A673 (cell line): Measurements from ENCODE around the gene ZNF552. TPM values are rescaled to one million over a fixed set of nuclear protein-coding genes. Genes with fewer than 3 reads are reported as not detected.

Source experiments
- BruUV-seq: library from RNA; stranded (reverse); fragments of 400-500 nt; replicated peaks from 2 replicates; lab custom pipeline; 2021; lab: Mats Ljungman, UMichigan
- CTCF ChIA-PET: fragments of 300-600 bp; sonication (Branson Sonifier 250); formaldehyde crosslinking; loops from one replicate; lab custom pipeline; 2022; ENCODE audit warnings: antibody characterized with exemption; lab: Charles Lee
- POLR2A ChIA-PET: fragments of 300-600 bp; sonication (Branson Sonifier 250); formaldehyde crosslinking; loops from one replicate; lab custom pipeline; 2022; ENCODE audit warnings: antibody characterized with exemption; ENCODE audit not compliant: low non-redundant PET; lab: Charles Lee
- DNase-seq: peaks from one replicate; pipeline ENCODE4 v3.0.0-alpha.2; 2015; ENCODE audit warnings: low spot score
- H3K27ac ChIP-seq: fragments of 200-600 bp; sonication (generic); 2 replicates; pipeline ENCODE4 v1.5.1; 2016; ENCODE audit warnings: mixed run types, low read depth, mild to moderate bottlenecking, mixed read lengths, antibody characterized with exemption, low read length; ENCODE audit not compliant: poor library complexity, severe bottlenecking
- H3K27me3 ChIP-seq: fragments of 200-600 bp; sonication (generic); replicated peaks from 2 replicates; pipeline ENCODE4 v1.6.1; 2017; ENCODE audit warnings: mixed run types, low read depth, mild to moderate bottlenecking, mixed read lengths, antibody characterized with exemption, low read length; ENCODE audit not compliant: insufficient read depth, poor library complexity
- H3K36me3 ChIP-seq: fragments of 200-600 bp; sonication (generic); 2 replicates; pipeline ENCODE4 v1.6.1; 2016; ENCODE audit warnings: mixed run types, mild to moderate bottlenecking, mixed read lengths, antibody characterized with exemption, low read length; ENCODE audit not compliant: insufficient read depth, poor library complexity, severe bottlenecking
- H3K4me1 ChIP-seq: fragments of 200-600 bp; sonication (generic); 2 replicates; pipeline ENCODE4 v1.6.1; 2017; ENCODE audit warnings: mixed run types, mild to moderate bottlenecking, mixed read lengths, antibody characterized with exemption, low read length; ENCODE audit not compliant: insufficient read depth, poor library complexity, severe bottlenecking
- H3K4me3 ChIP-seq: fragments of 200-600 bp; sonication (generic); 2 replicates; pipeline ENCODE4 v1.5.1; 2016; ENCODE audit warnings: low read depth, mixed run types, mild to moderate bottlenecking, mixed read lengths, low read length; ENCODE audit not compliant: poor library complexity, severe bottlenecking
- H3K9me3 ChIP-seq: fragments of 200-600 bp; sonication (generic); 2 replicates; pipeline ENCODE4 v1.6.1; 2016; ENCODE audit warnings: mixed run types, low read depth, mild to moderate bottlenecking, mixed read lengths, antibody characterized with exemption, low read length; ENCODE audit not compliant: poor library complexity, severe bottlenecking
- CTCF ChIP-seq: fragments of 300-800, 200-600 bp; sonication (generic); conservative IDR thresholded peaks from 2 replicates; pipeline ENCODE4 v1.5.1; 2017; ENCODE audit warnings: low read depth, mild to moderate bottlenecking, antibody characterized with exemption, low read length, moderate library complexity, mixed read lengths
- EZH2 ChIP-seq: fragments of 200-600 bp; sonication (generic); IDR thresholded peaks from 2 replicates; pipeline ENCODE4 v1.6.1; 2017; ENCODE audit warnings: borderline replicate concordance, low read depth, mild to moderate bottlenecking, mixed read lengths, antibody characterized with exemption, low read length; ENCODE audit not compliant: poor library complexity, severe bottlenecking
- intact Hi-C: fragments of 100-400 bp; cut with micrococcal nuclease; formaldehyde crosslinking; loops from one replicate; pipeline ENCODE4 v1.10.0; 2022; ENCODE audit not compliant: unreplicated experiment
- total RNA-seq: library from RNA; stranded (reverse); gene quantifications from 2 replicates; pipeline ENCODE4 v1.2.3, GENCODE V29; 2021

Gene ZNF552
- total RNA-seq, 1 experiment from 2014 or later = 10.6 TPM

DNA sequence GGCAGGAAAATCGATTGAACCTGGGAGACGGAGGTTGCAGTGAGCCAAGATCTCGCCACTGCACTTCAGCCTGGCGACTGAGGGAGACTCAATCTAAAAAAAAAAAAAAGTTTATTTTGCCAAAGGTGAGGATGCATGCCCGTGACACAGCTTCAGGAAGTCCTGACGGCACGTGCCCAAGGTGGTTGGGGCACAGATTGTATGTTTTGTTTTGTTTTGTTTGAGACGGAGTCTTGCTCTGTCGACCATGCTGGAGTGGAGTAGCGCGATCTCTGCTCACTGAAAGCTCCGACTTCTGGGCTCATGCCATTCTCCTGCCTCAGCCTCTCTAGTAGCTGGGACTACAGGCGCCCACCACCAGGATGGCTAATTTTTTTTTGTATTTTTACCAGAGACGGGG lies 3.3 kb upstream of the ZNF552 start:
- intact Hi-C loops = no loop called here
- H3K9me3 ChIP-seq = no peaks in the 10 kb centered on the region
- ChIA-PET POLR2A (no interaction called here), CTCF (no interaction called here)
- no peak overlapping the region for H3K27ac ChIP-seq
- DNase-seq = no peak
- BruUV-seq = no TSS peak
- no peak overlapping the region for H3K4me3 ChIP-seq
- peaks cover 2% of the 10 kb centered on the region for H3K36me3 ChIP-seq
- TF ChIP-seq EZH2 (no peak), CTCF (no peak)
- H3K4me1 ChIP-seq = no peaks in the 10 kb centered on the region
- no peaks in the 10 kb centered on the region for H3K27me3 ChIP-seq

DNA sequence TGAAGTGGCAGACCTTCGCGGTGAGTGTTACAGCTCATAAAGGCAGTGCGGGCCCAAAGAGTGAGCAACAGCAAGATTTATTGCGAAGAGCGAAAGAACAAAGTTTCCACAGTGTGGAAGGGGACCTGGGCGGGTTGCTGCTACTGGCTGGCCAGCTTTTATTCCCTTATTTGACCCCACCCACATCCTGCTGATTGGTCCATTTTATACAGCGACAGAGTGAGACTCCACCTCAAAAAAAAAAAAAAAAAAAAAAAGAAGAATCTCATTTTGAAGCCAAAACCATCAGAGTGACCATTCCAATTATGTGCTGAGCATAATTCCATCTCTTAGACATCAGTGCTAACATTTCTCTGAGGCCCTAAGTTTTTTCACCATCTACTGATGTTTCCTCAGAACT lies 1.9 kb upstream of the ZNF552 start:
- peaks cover 6% of the 10 kb centered on the region for H3K36me3 ChIP-seq
- ChIA-PET CTCF (no interaction called here), POLR2A (no interaction called here)
- no peaks in the 10 kb centered on the region for H3K27me3 ChIP-seq
- no peak for TF ChIP-seq EZH2
- DNase-seq = no peak
- H3K4me1 ChIP-seq = no peaks in the 10 kb centered on the region
- intact Hi-C loops = no loop called here
- H3K27ac ChIP-seq = no peak overlapping the region
- no peaks in the 10 kb centered on the region for H3K9me3 ChIP-seq
- BruUV-seq = no TSS peak
- no peak overlapping the region for H3K4me3 ChIP-seq

- ChIA-PET CTCF (interaction anchor here (0.6 kb wide), 1 partner anchor 134 kb away, joined by 3 read pairs; the partner anchor contains the start of gene ZNF551), POLR2A (no interaction called here)
- peak overlapping the region; percentile 95 for H3K4me3 ChIP-seq
- H3K9me3 ChIP-seq = no peaks in the 10 kb centered on the region
- no peaks in the 10 kb centered on the region for H3K27me3 ChIP-seq
- no peak for TF ChIP-seq CTCF
- no peak for TF ChIP-seq EZH2
- no TSS peak for BruUV-seq
- H3K36me3 ChIP-seq = peaks cover 4% of the 10 kb centered on the region
- H3K4me1 ChIP-seq = no peaks in the 10 kb centered on the region
- no peak overlapping the region for H3K27ac ChIP-seq
- DNase-seq = no peak
- intact Hi-C loops = no loop called here
These were observed 748 bp upstream of the ZNF552 start for GRCh38 chr19:57815247-57816075.
